LNCaP clone FGC (cell line): ENCODE results near the gene CCR5.

Experiments
- DNase-seq: peaks from one replicate; pipeline ENCODE4 v3.0.0-alpha.2; 2011; ENCODE audit warnings: low read depth
- H3K4me3 ChIP-seq: 2 replicates; pipeline ENCODE4 v1.5.1; 2011; ENCODE audit warnings: mild to moderate bottlenecking, low read depth, low read length, control low read depth
- CTCF ChIP-seq: IDR thresholded peaks from 2 replicates; pipeline ENCODE4 v1.5.1; 2012; ENCODE audit warnings: mild to moderate bottlenecking; ENCODE audit not compliant: control insufficient read depth, insufficient read depth; ENCODE audit errors: extremely low read depth

CCR5 gene

GRCh38 chr3:46353090-46353489, 17.7 kb upstream of the CCR5 start:
- no peak overlapping the region for H3K4me3 ChIP-seq
- DNase-seq, result no peak
- TF ChIP-seq CTCF, result no peak

- no peak for DNase-seq
- no peak for TF ChIP-seq CTCF
- no peak within 1 kb of the TSS for H3K4me3 ChIP-seq
Measured at GRCh38 chr3:46353647-46354410, 16.9 kb upstream of the CCR5 start, which contains the start of gene CCR2. CCR2 (plus strand) TSS chr3:46354111; CDS start chr3:46357528, 3,417 bp downstream.

GRCh38 chr3:46354478-46354877, 16.3 kb upstream of the CCR5 start:
- no peak for TF ChIP-seq CTCF
- no peak for DNase-seq
- H3K4me3 ChIP-seq, result no peak overlapping the region

- no peak for DNase-seq
- H3K4me3 ChIP-seq, result no peak overlapping the region
- no peak for TF ChIP-seq CTCF
Measured at GRCh38 chr3:46354984-46355383, 15.8 kb upstream of the CCR5 start.

- no peak for TF ChIP-seq CTCF
- no peak overlapping the region for H3K4me3 ChIP-seq
- no peak for DNase-seq
Measured at GRCh38 chr3:46356276-46356675, 14.5 kb upstream of the CCR5 start.

GRCh38 chr3:46356909-46357308, 13.8 kb upstream of the CCR5 start:
- H3K4me3 ChIP-seq, result no peak overlapping the region
- no peak for DNase-seq
- TF ChIP-seq CTCF, result no peak

- no peak for TF ChIP-seq CTCF
- no peak overlapping the region for H3K4me3 ChIP-seq
- DNase-seq, result peak; percentile 81
Measured at GRCh38 chr3:46358466-46358865, 12.3 kb upstream of the CCR5 start.
